Inflammatory macrophage (primary cell): ENCODE data around the gene HLA-DRB1.
"Not testable (repeated sequence)": the region's sequence is repeated elsewhere in the genome, so short reads cannot be mapped to it uniquely, and the experiment has no call there.

Experiments used
- DNase-seq, 2 donors: peaks; one replicate each; pipeline ENCODE4 v3.0.0-alpha.2; 2020 to 2022
- total RNA-seq, 18 experiments: gene quantifications; one replicate each; lab custom pipeline; 2026; ENCODE audit warnings: mixed read lengths in 6 of 18, inconsistent platforms in 2 of 18; lab: John Stamatoyannopoulos, UW

Gene HLA-DRB1
- total RNA-seq = 277 to 2,308 (median 1,197) reads per million in 18 experiments

- DNase-seq = peak; percentile 85 to 89
Measured at GRCh38 chr6:32589596-32590449, at the start of gene HLA-DRB1. TSS of gene HLA-DRB1 (minus strand) at chr6:32589848. CDS start at chr6:32589742, 106 bp downstream.

- DNase-seq = peak in 1 of 2 donors; percentile 34
Measured at GRCh38 chr6:32638532-32639219, 49.0 kb upstream of the HLA-DRB1 start.

- DNase-seq = no peak
Measured at GRCh38 chr6:32637883-32638282, 48.2 kb upstream of the HLA-DRB1 start.

GRCh38 chr6:32637219-32637880 is 47.7 kb upstream of the HLA-DRB1 start, which contains the start of gene HLA-DQA1:
TSS of gene HLA-DQA1 (plus strand) at chr6:32637406. CDS start at chr6:32637459, 53 bp downstream.
- peak; percentile 91 to 96 for DNase-seq

GRCh38 chr6:32635526-32636123 is 46.0 kb upstream of the HLA-DRB1 start:
- no peak for DNase-seq

- DNase-seq = not testable (repeated sequence)
Measured at GRCh38 chr6:32629793-32630192, 40.1 kb upstream of the HLA-DRB1 start.

- DNase-seq = peak; percentile 82 to 92
Measured at GRCh38 chr6:32627831-32628230, 38.2 kb upstream of the HLA-DRB1 start.

- DNase-seq = peak in 1 of 2 donors; percentile 31
Measured at GRCh38 chr6:32627249-32627648, 37.6 kb upstream of the HLA-DRB1 start.

GRCh38 chr6:32625137-32625536 is 35.5 kb upstream of the HLA-DRB1 start:
- no peak for DNase-seq

- no peak for DNase-seq
Measured at GRCh38 chr6:32624565-32624964, 34.9 kb upstream of the HLA-DRB1 start.

GRCh38 chr6:32623693-32624092 is 34.0 kb upstream of the HLA-DRB1 start:
- DNase-seq = peak; percentile 60 to 73

- DNase-seq = peak; percentile 79 to 92
Measured at GRCh38 chr6:32622545-32623401, 33.1 kb upstream of the HLA-DRB1 start.

- no peak for DNase-seq
Measured at GRCh38 chr6:32621372-32621771, 31.7 kb upstream of the HLA-DRB1 start.

- no peak for DNase-seq
Measured at GRCh38 chr6:32617751-32618150, 28.1 kb upstream of the HLA-DRB1 start.

GRCh38 chr6:32615885-32616532 is 26.4 kb upstream of the HLA-DRB1 start:
- peak in 1 of 2 donors; percentile 31 for DNase-seq

- no peak for DNase-seq
Measured at GRCh38 chr6:32614366-32615081, 24.9 kb upstream of the HLA-DRB1 start.

GRCh38 chr6:32613475-32613874 is 23.8 kb upstream of the HLA-DRB1 start:
- peak in 1 of 2 donors; percentile 39 for DNase-seq

GRCh38 chr6:32610682-32611296 is 21.1 kb upstream of the HLA-DRB1 start:
- DNase-seq = no peak

- DNase-seq = peak; percentile 97 to 100
Measured at GRCh38 chr6:32609731-32610640, 20.3 kb upstream of the HLA-DRB1 start.
